OCI-LY7 (cell line): Measurements from ENCODE around the gene FBXW10. TPM values are rescaled to one million over a fixed set of nuclear protein-coding genes. Genes with fewer than 3 reads are reported as not detected.
A peak's percentile ranks its signal among the peaks of the same experiment; 100 is the strongest.
"Not testable (repeated sequence)": the region's sequence is repeated elsewhere in the genome, so short reads cannot be mapped to it uniquely, and the experiment has no call there.

Experiments
- BruUV-seq: library from RNA; stranded (reverse); fragments of 400-500 nt; replicated peaks from 2 replicates; lab custom pipeline; 2021; lab: Mats Ljungman, UMichigan
- CTCF ChIA-PET: fragments of 300-600 bp; sonication (Branson Sonifier 250); formaldehyde crosslinking; loops from one replicate; lab custom pipeline; 2022; ENCODE audit warnings: antibody characterized with exemption; ENCODE audit not compliant: unreplicated experiment; lab: Charles Lee
- POLR2A ChIA-PET: fragments of 300-600 bp; sonication (Branson Sonifier 250); formaldehyde crosslinking; loops from one replicate; lab custom pipeline; 2022; ENCODE audit warnings: antibody characterized with exemption; lab: Charles Lee
- DNase-seq: peaks from one replicate; pipeline ENCODE4 v3.0.0-alpha.2; 2015; ENCODE audit warnings: low spot score
- H2AFZ ChIP-seq: fragments of 200-600 bp; sonication (generic), shearing (Covaris generic); 2 replicates; pipeline ENCODE4 v1.6.1; 2014; ENCODE audit warnings: mild to moderate bottlenecking, antibody characterized with exemption, low read length, moderate library complexity
- H3K27ac ChIP-seq: fragments of 200-600 bp; sonication (generic); 2 replicates; pipeline ENCODE4 v1.5.1; 2014; ENCODE audit warnings: mixed run types, low read depth, mild to moderate bottlenecking, moderate library complexity, low read length, inconsistent platforms; ENCODE audit not compliant: poor library complexity, severe bottlenecking
- H3K36me3 ChIP-seq: fragments of 200-600 bp; sonication (generic); 2 replicates; pipeline ENCODE4 v1.6.1; 2014; ENCODE audit warnings: mild to moderate bottlenecking, antibody characterized with exemption, low read length, moderate library complexity, mixed read lengths; ENCODE audit not compliant: insufficient read depth
- H3K4me1 ChIP-seq: fragments of 200-600 bp; sonication (generic); 2 replicates; pipeline ENCODE4 v1.5.1; 2014; ENCODE audit warnings: mild to moderate bottlenecking, low read length; ENCODE audit not compliant: insufficient read depth, poor library complexity, severe bottlenecking
- H3K4me2 ChIP-seq: fragments of 200-600 bp; sonication (generic); 2 replicates; pipeline ENCODE4 v1.6.1; 2014; ENCODE audit warnings: mild to moderate bottlenecking, low read length
- H3K4me3 ChIP-seq: fragments of 200-600 bp; sonication (generic); 2 replicates; pipeline ENCODE4 v1.5.1; 2014; ENCODE audit warnings: mild to moderate bottlenecking, low read depth, low read length; ENCODE audit not compliant: poor library complexity, severe bottlenecking
- H3K79me2 ChIP-seq: fragments of 200-600 bp; sonication (generic); 2 replicates; pipeline ENCODE4 v1.6.1; 2016; ENCODE audit warnings: low read depth, mild to moderate bottlenecking, low read length, moderate library complexity, mixed read lengths; ENCODE audit not compliant: insufficient read depth
- H3K9me2 ChIP-seq: fragments of 200-600 bp; sonication (generic); 2 replicates; pipeline ENCODE4 v1.6.1; 2016; ENCODE audit warnings: mild to moderate bottlenecking, low read length, mixed read lengths; ENCODE audit not compliant: insufficient read depth
- H3K9me3 ChIP-seq: fragments of 200-600 bp; sonication (generic); 2 replicates; pipeline ENCODE4 v1.6.1; 2014; ENCODE audit warnings: mild to moderate bottlenecking, mixed run types, low read length, mixed read lengths
- H4K20me1 ChIP-seq: fragments of 200-600 bp; sonication (generic); 2 replicates; pipeline ENCODE4 v1.6.1; 2014; ENCODE audit warnings: mild to moderate bottlenecking, antibody characterized with exemption, low read length, moderate library complexity, mixed read lengths; ENCODE audit not compliant: insufficient read depth
- EZH2phosphoT487 ChIP-seq: fragments of 200-600 bp; sonication (generic); IDR thresholded peaks from 2 replicates; pipeline ENCODE4 v1.6.1; 2018; ENCODE audit warnings: low read depth, borderline replicate concordance, mild to moderate bottlenecking, mixed run types, antibody characterized with exemption, low read length, moderate library complexity, mixed read lengths
- intact Hi-C: fragments of 100-400 bp; cut with micrococcal nuclease; formaldehyde crosslinking; loops from one replicate; pipeline ENCODE4 v1.10.0; 2022; ENCODE audit not compliant: unreplicated experiment
- total RNA-seq, 2 experiments: library from RNA; depleted of rRNA in 1 of 2; stranded (reverse); fragments of >200 nt in 1 of 2; shearing (Covaris generic) in 1 of 2; gene quantifications; 2 replicates each; pipeline ENCODE4 v1.2.3, GENCODE V29; 2014 to 2022
- TF ChIP-seq, protein P1 (sequence below): fragments of 200-600 bp; sonication (generic); conservative IDR thresholded peaks from 2 replicates; pipeline ENCODE4 v1.5.1; 2014; ENCODE audit warnings: mild to moderate bottlenecking, antibody characterized with exemption, low read length, moderate library complexity, mixed read lengths

Gene FBXW10
- total RNA-seq, 2 experiments from 2014 or later = not detected

DNA sequence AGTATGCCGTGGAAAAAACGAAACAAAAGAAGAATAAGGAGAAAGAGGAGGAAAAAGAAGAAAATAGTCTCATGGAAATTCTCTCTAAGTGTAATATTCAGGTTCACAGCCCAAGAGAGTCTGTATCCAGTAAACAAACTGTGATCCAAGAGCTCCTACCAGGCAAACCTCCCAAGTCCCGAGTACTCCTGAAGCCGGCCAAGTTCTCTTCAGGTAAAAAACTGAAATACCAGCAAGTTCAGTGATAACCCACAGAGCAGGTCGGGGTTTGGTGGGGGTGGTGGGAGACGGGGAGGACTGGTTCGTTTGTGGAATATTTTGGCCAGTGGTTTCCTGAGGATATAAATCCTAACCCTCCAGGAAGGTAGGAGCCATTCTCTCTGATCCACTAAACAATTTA, 28.6 kb downstream of the FBXW10 start:
- H2AFZ ChIP-seq = no peak overlapping the region
- no peaks in the 10 kb centered on the region for H4K20me1 ChIP-seq
- no peak for TF ChIP-seq EZH2phosphoT487
- TF ChIP-seq, protein P1, sequence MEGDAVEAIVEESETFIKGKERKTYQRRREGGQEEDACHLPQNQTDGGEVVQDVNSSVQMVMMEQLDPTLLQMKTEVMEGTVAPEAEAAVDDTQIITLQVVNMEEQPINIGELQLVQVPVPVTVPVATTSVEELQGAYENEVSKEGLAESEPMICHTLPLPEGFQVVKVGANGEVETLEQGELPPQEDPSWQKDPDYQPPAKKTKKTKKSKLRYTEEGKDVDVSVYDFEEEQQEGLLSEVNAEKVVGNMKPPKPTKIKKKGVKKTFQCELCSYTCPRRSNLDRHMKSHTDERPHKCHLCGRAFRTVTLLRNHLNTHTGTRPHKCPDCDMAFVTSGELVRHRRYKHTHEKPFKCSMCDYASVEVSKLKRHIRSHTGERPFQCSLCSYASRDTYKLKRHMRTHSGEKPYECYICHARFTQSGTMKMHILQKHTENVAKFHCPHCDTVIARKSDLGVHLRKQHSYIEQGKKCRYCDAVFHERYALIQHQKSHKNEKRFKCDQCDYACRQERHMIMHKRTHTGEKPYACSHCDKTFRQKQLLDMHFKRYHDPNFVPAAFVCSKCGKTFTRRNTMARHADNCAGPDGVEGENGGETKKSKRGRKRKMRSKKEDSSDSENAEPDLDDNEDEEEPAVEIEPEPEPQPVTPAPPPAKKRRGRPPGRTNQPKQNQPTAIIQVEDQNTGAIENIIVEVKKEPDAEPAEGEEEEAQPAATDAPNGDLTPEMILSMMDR = no peak
- CTCF ChIA-PET = no interaction called here
- H3K4me3 ChIP-seq = no peak overlapping the region
- no peak for DNase-seq
- no peaks in the 10 kb centered on the region for H3K9me2 ChIP-seq
- no peaks in the 10 kb centered on the region for H3K79me2 ChIP-seq
- no peaks in the 10 kb centered on the region for H3K4me1 ChIP-seq
- POLR2A ChIA-PET = no interaction called here
- no peaks in the 10 kb centered on the region for H3K9me3 ChIP-seq
- no peaks in the 10 kb centered on the region for H3K36me3 ChIP-seq
- BruUV-seq = no TSS peak
- intact Hi-C loops = no loop called here
- H3K27ac ChIP-seq = no peak overlapping the region
- no peak overlapping the region for H3K4me2 ChIP-seq

DNA sequence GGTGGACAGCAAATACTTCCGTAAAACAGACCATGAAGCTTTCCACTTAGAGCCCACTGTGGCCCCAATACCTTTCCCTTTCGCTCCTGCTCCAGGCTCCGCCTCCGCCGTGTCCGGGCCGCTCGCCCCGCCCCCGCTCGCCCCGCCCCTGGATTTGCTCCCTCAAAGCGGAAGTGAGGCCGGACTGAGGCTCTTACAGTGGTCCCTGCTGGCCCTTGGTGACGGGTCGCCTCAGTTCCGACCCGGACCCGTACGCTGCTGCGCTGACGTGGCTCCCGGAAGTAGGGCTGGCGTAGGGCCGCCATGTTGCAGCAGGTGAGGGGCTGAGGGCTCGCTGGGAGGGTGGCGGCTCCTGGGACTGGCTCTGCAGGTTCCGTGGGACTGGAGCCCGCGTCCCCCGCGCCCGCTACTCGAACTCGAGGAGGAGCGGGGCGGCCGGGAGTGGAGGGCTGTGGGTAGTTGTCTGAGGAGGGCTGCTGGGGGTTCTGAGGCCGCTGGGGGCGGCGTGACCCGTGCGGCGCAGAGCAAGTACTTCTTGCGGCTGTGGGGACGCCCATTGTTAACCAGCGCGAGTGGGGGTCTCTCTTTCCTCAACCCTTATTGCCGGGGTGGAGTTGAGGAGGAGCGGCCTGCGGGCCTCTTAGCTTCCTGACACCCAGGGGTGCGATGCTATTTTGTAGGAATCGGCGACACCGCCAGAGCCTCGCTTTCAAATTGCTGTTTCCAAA, 37.3 kb downstream of the FBXW10 start, which contains the start of gene TVP23B:
Gene TVP23B, plus strand, starts transcription at position 193 of the 728 bp plus-strand sequence. Its CDS starts 111 bp downstream, at position 304.
- Histone ChIP-seq H3K4me2 (peak within 1 kb of the TSS; percentile 64), H3K4me3 (peak within 1 kb of the TSS; percentile 72), H3K27ac (peak within 1 kb of the TSS; percentile 39)
- H2AFZ ChIP-seq, H3K9me3 ChIP-seq, CTCF ChIA-PET, H3K79me2 ChIP-seq, H3K36me3 ChIP-seq, POLR2A ChIA-PET, H4K20me1 ChIP-seq, H3K9me2 ChIP-seq, intact Hi-C loops, H3K4me1 ChIP-seq: not testable (repeated sequence)
- BruUV-seq = TSS peak; percentile 72
- DNase-seq = peak; percentile 98

- DNase-seq, intact Hi-C loops, H3K36me3 ChIP-seq, H3K9me3 ChIP-seq, H3K4me1 ChIP-seq, CTCF ChIA-PET, H4K20me1 ChIP-seq, H3K27ac ChIP-seq, H3K9me2 ChIP-seq, H2AFZ ChIP-seq, POLR2A ChIA-PET, H3K79me2 ChIP-seq, BruUV-seq: not testable (repeated sequence)
- Histone ChIP-seq H3K4me3 (peak overlapping the region; percentile 72), H3K4me2 (peak overlapping the region; percentile 64)
Measured at GRCh38 chr17:18781805-18782204, 38.0 kb downstream of the FBXW10 start.

DNA sequence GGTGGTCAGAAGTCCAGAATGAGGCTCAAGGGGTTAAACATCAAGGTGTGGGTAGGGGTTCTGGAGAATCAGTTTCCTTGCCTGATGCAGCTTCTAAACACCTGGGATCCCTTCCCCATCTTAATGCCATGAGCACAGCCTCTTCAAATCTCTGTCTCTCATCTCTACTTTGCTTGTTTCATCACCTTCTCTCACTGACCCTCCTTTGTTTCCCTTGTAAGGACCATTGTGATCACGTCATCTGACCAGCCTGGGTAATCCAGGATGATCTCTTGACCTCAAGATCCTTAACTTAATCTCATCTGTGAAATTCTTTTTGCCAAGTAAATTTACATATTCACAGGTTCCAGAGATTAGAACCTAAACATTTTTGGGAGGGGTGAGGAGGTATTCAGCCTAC, 42.1 kb downstream of the FBXW10 start:
- POLR2A ChIA-PET, CTCF ChIA-PET, DNase-seq, H3K9me3 ChIP-seq, intact Hi-C loops, H3K36me3 ChIP-seq, H3K9me2 ChIP-seq, H3K27ac ChIP-seq, H2AFZ ChIP-seq, H3K4me3 ChIP-seq, H4K20me1 ChIP-seq, H3K4me1 ChIP-seq, H3K79me2 ChIP-seq, H3K4me2 ChIP-seq, BruUV-seq: not testable (repeated sequence)

DNA sequence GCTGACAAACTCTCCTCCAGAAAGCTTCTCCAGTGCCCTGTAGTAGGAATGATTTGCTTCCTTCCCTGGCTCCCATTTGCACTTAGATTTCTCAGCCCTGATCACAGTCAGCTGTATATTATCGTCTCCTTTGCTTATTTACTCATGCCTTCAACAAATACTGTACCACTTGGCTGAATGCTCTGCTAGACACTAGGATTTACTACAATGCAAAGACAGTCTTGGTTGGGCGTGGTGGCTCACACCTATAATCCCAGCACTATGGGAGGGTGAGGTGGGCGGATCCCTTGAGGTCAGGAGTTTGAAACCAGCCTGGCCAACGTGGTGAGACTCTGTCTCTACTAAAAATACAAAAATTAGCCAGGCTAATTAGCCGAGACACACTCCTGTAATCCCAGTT, 43.0 kb downstream of the FBXW10 start:
- H3K36me3 ChIP-seq, H3K27ac ChIP-seq, H3K4me1 ChIP-seq, H3K79me2 ChIP-seq, H3K9me2 ChIP-seq, BruUV-seq, CTCF ChIA-PET, DNase-seq, H3K4me2 ChIP-seq, H3K9me3 ChIP-seq, intact Hi-C loops, H2AFZ ChIP-seq, POLR2A ChIA-PET, H3K4me3 ChIP-seq, H4K20me1 ChIP-seq: not testable (repeated sequence)
